ENCODE data around the gene C3orf20.

GRCh38 chr3:14774431-14774830 is 99.5 kb downstream of the C3orf20 start:
- TF ChIP-seq, protein P1, sequence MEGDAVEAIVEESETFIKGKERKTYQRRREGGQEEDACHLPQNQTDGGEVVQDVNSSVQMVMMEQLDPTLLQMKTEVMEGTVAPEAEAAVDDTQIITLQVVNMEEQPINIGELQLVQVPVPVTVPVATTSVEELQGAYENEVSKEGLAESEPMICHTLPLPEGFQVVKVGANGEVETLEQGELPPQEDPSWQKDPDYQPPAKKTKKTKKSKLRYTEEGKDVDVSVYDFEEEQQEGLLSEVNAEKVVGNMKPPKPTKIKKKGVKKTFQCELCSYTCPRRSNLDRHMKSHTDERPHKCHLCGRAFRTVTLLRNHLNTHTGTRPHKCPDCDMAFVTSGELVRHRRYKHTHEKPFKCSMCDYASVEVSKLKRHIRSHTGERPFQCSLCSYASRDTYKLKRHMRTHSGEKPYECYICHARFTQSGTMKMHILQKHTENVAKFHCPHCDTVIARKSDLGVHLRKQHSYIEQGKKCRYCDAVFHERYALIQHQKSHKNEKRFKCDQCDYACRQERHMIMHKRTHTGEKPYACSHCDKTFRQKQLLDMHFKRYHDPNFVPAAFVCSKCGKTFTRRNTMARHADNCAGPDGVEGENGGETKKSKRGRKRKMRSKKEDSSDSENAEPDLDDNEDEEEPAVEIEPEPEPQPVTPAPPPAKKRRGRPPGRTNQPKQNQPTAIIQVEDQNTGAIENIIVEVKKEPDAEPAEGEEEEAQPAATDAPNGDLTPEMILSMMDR (IDR thresholded peaks at IDR 0.05) = no peak
- TF ChIP-seq POLR2AphosphoS5 (IDR thresholded peaks at IDR 0.05; ENCODE audit: low read depth, low read length) (no peak), SIN3A (IDR thresholded peaks at IDR 0.05; ENCODE audit: borderline replicate concordance, insufficient read depth, low read depth, low read length) (no peak), TCF7L2 (IDR thresholded peaks at IDR 0.05; ENCODE audit: low read depth, low read length) (no peak)
- TF ChIP-seq, protein P2, sequence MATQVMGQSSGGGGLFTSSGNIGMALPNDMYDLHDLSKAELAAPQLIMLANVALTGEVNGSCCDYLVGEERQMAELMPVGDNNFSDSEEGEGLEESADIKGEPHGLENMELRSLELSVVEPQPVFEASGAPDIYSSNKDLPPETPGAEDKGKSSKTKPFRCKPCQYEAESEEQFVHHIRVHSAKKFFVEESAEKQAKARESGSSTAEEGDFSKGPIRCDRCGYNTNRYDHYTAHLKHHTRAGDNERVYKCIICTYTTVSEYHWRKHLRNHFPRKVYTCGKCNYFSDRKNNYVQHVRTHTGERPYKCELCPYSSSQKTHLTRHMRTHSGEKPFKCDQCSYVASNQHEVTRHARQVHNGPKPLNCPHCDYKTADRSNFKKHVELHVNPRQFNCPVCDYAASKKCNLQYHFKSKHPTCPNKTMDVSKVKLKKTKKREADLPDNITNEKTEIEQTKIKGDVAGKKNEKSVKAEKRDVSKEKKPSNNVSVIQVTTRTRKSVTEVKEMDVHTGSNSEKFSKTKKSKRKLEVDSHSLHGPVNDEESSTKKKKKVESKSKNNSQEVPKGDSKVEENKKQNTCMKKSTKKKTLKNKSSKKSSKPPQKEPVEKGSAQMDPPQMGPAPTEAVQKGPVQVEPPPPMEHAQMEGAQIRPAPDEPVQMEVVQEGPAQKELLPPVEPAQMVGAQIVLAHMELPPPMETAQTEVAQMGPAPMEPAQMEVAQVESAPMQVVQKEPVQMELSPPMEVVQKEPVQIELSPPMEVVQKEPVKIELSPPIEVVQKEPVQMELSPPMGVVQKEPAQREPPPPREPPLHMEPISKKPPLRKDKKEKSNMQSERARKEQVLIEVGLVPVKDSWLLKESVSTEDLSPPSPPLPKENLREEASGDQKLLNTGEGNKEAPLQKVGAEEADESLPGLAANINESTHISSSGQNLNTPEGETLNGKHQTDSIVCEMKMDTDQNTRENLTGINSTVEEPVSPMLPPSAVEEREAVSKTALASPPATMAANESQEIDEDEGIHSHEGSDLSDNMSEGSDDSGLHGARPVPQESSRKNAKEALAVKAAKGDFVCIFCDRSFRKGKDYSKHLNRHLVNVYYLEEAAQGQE (IDR thresholded peaks at IDR 0.05; ENCODE audit: insufficient read depth in 1 of 2, low read depth in 2 of 2, low read length in 1 of 2) = no peak
